GM21447 (cell line): ENCODE measurements around the gene PAN2.

ENCODE experiments used
- ATAC-seq: cut with Tn5 transposase; IDR thresholded peaks from one replicate; pipeline ENCODE4 v1.9.1; 2021; ENCODE audit not compliant: unreplicated experiment

PAN2 gene, protein sequence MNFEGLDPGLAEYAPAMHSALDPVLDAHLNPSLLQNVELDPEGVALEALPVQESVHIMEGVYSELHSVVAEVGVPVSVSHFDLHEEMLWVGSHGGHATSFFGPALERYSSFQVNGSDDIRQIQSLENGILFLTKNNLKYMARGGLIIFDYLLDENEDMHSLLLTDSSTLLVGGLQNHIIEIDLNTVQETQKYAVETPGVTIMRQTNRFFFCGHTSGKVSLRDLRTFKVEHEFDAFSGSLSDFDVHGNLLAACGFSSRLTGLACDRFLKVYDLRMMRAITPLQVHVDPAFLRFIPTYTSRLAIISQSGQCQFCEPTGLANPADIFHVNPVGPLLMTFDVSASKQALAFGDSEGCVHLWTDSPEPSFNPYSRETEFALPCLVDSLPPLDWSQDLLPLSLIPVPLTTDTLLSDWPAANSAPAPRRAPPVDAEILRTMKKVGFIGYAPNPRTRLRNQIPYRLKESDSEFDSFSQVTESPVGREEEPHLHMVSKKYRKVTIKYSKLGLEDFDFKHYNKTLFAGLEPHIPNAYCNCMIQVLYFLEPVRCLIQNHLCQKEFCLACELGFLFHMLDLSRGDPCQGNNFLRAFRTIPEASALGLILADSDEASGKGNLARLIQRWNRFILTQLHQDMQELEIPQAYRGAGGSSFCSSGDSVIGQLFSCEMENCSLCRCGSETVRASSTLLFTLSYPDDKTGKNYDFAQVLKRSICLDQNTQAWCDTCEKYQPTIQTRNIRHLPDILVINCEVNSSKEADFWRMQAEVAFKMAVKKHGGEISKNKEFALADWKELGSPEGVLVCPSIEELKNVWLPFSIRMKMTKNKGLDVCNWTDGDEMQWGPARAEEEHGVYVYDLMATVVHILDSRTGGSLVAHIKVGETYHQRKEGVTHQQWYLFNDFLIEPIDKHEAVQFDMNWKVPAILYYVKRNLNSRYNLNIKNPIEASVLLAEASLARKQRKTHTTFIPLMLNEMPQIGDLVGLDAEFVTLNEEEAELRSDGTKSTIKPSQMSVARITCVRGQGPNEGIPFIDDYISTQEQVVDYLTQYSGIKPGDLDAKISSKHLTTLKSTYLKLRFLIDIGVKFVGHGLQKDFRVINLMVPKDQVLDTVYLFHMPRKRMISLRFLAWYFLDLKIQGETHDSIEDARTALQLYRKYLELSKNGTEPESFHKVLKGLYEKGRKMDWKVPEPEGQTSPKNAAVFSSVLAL

DNA sequence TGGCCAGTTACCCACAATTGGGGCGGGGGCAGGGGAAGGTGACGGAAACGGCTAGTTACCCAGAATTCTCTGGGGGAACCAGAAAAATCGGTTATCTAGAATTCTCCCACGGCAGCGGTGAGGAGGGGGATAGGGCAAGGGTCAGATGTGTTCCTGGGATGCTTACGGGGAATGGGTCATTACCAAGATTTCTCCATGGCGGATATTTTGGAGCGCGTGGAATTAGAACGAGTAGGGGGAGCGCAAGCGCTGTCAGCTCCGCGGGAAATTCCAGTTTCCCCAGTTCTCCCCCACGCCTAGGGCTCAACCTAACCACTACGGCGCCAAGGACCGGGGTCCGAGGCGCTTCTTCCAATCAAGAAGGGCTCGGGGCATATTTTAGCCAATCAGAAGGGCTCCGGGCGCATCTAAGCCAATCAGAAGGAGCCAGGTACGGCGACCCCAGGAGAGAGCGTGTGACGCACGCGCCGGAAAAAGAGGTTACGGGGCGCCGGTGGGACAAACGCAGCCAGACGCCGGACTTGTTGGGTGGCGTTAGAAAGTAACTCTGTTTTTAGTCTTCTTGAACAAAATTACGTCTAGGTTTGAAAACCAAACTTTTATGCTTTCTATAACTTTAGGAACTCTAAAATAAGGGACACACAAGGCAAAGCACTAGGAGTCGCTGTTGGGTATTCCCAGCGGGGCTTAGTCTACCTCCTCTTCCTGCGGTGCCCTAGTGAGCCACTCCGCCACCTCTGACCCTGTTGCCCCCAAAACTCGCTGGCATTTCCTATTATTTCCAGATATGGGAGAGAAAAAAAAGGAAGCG lies at the start of gene PAN2:
PAN2 (minus strand) TSS at position 322 of the 811 bp plus-strand sequence. CDS start 906 bp downstream, outside the sequence.
- ATAC-seq = peak; percentile 91

DNA sequence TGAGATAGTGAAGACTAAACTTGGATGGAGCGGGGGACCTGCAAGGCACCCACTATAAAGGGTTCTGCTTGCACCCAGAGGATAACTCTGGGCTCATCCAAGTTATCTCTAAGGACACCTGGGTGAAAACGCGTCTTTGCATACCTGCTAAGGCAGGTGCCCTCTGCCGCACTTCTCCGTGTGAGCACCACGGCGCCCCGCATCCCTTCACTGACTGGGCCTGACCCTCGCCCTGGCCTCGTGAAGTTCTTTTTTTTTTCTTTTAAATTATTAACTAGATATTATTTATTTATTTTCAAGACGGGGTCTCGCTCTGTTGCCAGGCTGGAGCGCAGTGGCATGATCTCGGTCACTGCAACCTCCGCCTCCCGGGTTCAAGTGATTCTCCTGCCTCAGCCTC lies 48.8 kb upstream of the PAN2 start:
- no peak for ATAC-seq

DNA sequence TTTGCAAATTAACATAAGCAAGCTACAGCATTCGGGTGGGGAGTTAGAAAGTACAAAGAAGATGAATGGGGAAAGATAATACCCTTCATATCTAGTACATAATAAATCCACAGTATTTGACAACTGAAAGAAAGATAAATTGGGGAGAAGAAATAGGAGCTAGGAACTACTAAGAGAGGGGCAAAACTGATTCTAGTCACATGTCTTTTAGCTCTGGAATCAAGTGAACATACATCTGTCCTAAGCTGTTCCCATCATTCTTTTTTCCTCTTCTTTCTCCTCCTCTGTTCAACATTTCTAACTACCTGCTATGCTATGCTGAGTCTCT lies 44.2 kb upstream of the PAN2 start:
- no peak for ATAC-seq

DNA sequence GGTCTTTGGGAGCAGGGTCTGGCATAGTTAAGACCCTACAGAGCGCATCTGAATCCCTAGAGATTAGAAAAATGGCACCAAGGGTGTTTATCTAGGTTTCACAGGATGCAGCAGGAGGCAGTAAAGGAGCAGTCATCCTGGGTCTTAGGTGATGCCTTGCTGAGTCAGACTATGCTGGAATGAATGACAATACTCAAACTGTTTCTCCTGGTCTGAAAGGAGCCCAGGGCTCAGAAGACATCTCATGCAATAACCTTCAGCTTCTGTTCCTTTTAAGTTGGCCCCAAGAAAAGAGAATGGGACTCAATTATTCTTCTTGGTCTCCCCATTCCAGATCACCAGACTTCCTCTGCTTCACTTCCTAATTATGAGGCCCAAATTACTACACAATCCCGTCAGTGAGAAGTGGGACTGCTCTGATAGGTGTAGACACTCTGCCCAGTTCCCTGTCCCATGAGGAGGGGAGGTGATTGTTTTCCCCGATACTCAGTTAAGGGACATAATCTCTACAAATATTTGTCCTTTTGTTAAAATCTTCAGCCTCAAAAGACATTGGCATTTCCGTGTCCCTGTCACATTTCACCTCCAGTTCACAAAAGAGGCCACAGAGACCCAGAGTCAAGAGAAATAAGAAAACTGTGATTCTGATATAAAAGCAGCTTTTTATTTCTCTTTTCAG lies 43.6 kb upstream of the PAN2 start:
- ATAC-seq = no peak

DNA sequence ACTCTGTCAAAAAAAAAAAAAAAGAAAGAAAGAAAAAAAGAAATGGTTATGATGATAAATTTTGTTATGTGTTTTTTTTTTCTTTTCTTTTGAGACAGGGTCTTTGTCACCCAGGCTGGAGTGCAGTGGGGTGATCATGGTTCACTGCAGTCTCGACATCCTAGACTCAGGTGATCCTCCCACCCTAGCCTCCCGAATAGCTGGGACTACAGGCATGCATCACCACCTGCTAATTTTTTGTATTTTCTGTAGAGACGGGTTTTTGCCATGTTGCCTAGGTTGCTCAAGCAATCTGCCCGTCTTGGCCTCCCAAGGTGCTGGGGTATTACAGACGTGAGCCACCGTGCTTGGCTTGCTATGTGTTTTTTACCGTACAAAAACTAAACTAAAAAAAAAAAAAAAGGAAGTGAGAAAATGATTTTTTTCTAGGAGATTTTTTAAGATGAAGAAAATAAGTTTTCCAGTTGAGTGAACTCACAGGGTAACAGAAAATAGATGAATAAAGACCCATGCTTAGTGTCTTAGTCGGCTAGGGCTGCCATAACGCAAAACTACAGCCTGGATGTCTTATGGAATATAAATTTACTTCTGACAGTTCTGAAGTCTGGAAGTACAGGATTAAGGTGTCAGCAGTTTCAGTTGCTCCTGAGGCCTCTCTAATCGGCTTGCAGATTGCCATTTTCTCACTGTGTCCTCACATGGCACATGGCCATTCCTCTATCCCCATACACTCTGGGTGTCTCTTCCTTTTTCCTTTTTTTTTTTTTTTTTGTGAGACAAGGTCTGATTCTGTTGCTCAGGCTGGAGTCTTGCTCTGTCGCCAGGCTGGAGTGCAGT lies 42.0 kb upstream of the PAN2 start:
- peak; percentile 61 for ATAC-seq

DNA sequence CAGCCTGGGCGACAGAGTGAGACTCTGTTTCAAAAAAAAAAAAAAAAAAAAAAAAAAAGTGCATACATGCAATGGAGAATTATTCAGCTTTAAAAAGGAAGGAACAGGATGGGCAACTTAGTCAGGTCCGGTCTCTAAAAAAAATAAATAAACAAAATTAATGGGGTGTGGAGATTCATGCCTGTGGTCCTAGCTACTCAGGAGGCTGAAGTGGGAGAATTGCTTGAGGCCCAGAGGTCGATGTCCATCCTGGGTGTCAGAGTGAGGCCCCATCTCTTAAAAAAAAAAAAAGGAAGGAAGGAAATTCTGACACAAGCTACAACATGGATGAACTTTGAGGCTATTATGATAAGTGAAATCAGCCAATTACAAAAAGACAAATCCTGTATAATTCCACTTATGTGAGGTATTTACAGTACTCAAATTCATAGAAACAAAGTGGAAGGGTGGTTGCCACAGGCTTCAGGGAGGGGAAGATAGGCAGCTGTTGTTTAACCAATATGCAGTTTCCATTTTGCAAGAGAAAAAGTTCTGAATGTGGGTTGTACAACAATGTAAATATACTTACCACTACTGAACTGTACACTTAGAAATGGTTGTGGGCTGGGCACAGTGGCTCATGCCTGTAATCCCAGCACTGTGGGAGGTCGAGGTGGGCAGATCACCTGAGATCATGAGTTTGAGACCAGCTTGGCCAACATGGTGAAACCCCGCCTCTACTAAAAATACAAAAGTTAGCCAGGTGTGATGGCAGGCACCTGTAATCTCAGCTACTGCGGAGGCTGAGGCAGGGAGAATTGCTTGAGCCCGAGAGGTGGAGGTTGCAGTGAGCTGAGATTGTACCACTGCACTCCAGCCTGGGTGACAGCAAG lies 41.2 kb upstream of the PAN2 start:
- ATAC-seq = peak; percentile 35

DNA sequence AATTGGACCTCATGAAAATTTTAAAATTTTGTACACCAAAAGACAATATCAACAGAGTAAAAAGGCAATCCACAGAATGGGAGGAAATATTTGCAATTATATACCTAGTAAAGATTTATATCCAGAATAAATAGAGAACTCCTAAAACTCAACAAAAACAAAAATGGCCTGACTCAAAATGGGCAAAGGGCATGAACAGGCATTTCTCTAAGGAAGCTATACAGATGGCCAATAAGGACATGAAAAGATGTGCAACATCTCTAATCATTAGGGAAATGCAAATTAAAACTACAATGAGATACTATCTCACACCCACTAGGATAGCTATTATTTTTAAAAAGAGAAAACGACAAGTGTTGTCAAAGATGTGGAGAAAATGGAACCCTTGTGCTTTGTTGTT lies 39.7 kb upstream of the PAN2 start:
- no peak for ATAC-seq

DNA sequence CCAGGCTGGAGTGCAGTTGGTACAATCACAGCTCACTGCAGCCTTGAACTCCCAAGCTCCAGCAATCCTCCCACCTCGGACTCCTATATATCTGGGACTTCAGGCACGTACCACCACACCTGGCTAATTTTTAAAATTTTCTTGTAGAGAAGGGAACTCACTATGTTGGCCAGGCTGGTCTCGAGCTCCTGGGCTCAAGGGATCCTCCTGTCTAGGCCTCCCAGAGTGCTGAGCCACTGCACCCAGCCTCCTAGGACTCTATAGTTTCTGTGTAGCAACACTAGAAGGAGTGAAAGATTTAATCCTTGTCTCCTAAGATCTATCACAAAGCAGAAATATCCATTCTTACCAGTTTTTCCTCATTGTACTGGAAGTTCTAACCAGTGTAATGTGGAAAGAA lies 33.1 kb upstream of the PAN2 start:
- no peak for ATAC-seq

DNA sequence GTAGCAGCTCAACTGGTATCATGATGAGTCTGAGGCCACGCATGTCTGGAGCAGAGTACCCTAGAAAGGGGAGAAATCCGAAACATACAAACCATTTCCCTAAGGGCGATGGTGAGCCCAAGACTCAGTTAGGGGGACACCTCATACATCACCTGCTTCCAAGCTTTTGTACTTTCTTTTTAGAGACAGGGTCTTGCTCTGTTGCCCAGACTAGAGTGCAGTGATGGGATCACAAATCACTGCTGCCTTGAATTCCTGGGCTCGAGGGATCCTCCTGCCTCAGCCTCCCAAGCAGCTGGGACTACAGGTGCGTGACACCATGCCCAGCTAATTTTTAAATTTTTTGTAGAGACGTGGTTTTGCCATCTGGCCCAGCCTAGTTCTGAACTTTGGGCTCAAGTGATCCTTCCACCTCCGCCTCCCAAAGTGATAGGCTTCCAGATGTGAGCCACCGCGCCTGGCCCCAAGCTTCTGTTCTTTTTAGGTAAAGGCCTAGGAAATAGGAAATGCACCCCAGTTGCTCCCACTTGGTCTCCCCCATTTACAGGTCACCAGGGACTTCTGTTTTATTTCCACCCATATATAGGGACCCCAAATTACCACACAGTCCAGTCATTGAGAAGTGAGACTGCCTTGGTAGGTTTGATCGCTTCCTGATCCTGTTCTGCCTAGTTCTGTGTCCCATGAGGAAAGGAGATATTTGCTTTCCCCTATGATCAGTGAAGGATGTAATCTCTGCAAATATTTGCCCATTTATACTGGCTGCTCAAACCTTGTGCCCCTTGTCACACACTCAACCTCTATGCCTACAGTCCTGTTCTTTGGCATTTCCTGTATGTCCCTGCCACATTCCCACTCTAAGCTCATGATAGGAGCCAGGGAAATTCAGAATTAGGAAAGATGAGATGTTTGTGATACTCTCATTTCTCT lies 28.6 kb upstream of the PAN2 start, which contains the start of gene APOF:
APOF (minus strand) TSS at position 728 of the 930 bp plus-strand sequence; CDS start at position 616, 112 bp downstream.
- no peak for ATAC-seq

DNA sequence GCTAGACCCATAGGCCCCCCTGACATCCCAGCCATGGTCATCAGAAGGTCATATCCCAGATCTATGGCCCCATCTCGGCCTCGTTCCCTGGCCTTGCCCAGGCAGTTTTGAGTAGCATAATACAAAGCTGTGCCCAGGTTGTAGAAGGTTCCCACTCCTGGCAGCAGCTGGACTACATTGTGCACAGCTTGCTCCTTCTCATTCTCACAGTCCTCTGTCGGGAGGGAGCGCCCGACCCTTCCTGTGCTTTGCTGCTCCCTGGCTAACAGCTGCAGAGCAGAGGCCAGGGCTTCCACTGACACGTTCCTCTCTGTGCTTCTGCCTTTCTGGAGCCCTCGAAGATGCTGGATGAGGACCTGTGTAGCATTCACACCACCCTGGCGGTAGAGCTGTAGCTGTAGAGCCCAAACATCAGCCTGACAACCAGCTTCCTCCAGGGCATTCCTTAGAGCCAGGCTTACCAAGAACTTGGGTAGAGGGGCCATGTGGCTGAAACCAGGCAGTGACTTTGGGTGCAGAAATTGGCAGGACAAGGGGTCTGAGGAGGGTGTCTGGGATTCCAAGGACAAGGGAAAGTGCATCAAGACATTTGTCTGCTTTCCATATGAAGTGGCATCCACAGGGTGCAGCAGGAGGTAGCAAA lies 27.8 kb upstream of the PAN2 start:
- no peak for ATAC-seq

DNA sequence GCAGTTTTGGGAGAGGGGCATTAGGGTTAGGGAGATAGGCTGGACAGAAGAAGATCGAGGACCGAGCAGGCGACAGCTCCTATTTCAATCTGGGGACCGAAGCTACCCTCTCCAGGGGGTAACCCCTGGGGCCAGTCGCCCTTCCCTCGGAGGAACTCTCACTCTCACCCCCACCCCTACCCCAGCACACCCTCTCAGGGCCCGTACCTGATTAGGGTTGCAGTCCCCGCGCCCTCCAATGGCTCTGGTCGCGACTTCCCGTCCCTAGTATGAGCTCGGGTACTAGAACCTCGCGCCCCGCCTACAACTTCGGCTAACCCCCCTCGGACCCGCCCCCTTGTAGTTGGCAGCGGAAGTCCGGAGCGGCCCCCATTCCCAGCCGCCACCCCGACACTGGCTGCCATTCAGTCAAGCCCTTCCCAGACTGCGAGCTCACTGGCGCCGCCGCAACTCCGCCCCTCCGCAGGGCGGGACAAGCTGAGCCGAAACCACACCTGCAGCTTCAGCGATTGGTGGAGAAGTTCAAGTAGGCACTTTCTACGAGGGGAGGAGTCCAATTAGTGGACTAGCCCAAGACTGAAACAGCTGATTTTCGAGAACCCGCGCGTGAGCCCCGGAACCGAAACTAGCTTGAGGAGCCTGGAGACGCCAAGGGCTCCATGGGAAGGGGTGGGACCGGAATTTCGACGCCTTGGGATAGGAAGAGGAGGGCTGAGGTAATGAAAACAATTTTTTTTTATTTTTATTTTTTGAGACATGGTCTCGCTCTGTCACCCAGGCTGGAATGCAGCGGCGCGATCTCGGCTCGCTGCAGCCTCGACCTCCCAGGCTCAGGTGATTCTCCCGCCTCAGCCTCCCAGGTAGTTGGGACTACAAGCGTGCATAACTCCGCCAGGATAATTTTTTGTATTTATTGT lies 26.3 kb upstream of the PAN2 start, which contains the start of gene STAT2:
STAT2 (minus strand) TSS at position 257 of the 917 bp plus-strand sequence. CDS start 3,536 bp downstream, outside the sequence.
- ATAC-seq = peak; percentile 87

DNA sequence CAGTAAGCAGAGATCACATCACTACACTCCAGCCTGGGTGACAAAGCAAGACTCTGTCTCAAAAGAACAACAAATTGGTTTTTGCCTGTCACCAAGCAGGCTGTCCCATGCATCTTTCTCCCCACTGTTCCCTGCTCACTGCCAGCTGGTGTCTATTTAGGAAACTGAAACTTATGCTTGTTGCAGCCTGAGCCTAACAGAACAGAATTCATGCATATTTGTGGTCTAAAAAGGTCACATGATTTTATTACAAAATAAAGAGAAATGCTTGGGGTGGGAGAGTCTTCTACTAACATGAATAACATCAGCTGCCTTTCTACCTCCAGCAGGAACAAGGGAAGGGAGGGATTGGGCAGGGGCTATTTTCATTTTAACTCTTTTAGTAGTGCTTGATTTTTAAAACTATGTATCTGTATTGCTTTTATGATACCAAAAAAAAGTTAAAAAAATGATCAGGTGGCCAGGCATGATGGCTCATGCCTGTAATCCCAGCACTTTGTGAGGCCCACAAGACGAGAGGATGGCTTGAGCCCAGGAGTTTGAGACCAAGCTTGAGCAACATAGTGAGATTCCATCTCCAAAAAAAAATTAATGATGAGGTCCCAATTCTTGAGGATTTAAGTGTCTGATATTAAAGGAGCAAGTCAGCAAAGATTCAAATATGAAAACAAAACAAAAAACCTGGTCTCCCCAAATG lies 25.2 kb upstream of the PAN2 start:
- no peak for ATAC-seq

DNA sequence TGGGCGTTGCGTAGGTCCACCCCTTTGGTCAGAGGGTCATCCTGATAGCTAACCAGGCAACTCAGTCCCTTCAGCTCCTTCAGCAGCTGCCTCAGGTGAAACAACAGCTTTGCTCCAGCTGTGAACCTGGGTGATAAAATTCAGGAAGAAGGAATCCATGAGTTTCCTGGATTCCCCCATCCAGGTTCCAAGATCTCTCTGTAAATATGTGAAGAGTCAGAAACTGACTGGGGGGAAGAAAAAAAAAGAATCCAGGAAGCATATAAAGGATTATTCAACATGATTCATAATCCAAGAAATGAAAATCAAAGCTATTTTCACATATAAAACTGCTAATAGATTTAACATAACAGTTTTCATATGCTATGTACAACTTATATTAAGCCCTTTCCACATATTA lies 17.5 kb upstream of the PAN2 start:
- ATAC-seq = no peak

DNA sequence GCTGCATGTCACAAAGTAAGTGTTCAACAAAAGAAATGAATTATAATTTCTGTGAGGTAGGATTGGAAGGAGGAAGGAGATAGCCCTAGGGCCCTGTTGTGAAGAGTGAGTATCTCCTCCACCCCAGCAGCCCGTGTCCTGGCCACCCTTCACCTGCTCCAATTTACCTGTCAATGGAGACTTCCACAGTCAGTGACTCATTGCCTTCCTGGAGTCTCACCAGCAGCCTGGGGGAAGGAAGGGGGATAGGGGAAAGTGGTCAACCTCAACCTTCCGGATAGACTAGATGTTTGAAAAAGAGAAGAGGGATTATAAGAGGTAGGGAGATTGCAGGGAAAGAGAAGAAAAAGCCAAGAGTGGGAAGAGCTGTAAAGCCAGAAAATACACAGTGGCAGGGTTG lies 16.9 kb upstream of the PAN2 start:
- ATAC-seq = no peak

DNA sequence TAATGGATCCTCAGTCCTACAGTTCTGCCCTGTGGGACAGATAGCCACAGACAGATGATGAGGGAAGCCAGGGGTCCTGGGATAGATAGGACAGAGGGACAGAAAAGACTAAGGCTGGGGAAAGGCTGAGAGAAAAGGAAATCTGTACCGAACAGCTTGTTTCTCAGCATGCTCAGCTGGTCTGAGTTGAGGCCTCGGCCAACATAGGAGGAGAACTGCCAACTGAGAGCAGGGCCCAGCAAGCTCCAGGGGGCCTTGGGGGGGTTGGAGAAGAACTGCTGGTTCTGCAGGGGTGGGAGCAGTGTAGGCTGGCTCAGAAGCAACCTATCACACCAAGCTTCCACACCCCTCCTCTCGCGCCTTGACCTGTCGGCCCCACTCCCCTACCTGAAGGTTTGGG lies 15.0 kb upstream of the PAN2 start:
- no peak for ATAC-seq
